Neural crest cell (in vitro differentiated cells): Measurements from ENCODE around the gene ZNF561. TPM values are rescaled to one million over a fixed set of nuclear protein-coding genes. Genes with fewer than 3 reads are reported as not detected.
A peak's percentile ranks its signal among the peaks of the same experiment; 100 is the strongest.

ENCODE experiments used
- DNase-seq: peaks from one replicate; pipeline ENCODE4 v3.0.0; 2021; ENCODE audit warnings: low read depth, mixed read lengths, low spot score
- H3K27ac Mint-ChIP-seq: one replicate; pipeline ENCODE4 v1.8.0; 2021; ENCODE audit warnings: mild to moderate bottlenecking, mixed read lengths; ENCODE audit not compliant: unreplicated experiment
- H3K27me3 Mint-ChIP-seq: 2 replicates; pipeline ENCODE4 v1.8.0; 2021; ENCODE audit warnings: low read depth, mild to moderate bottlenecking, mixed read lengths
- H3K36me3 Mint-ChIP-seq: 2 replicates; pipeline ENCODE4 v1.8.0; 2021; ENCODE audit warnings: low read depth, mild to moderate bottlenecking, mixed read lengths
- H3K4me1 Mint-ChIP-seq: 2 replicates; pipeline ENCODE4 v1.8.0; 2021; ENCODE audit warnings: mixed read lengths
- H3K4me3 Mint-ChIP-seq: one replicate; pipeline ENCODE4 v1.8.0; 2021; ENCODE audit warnings: mild to moderate bottlenecking, mixed read lengths
- H3K9me3 Mint-ChIP-seq: 2 replicates; pipeline ENCODE4 v1.8.0; 2021; ENCODE audit warnings: mixed read lengths
- CTCF ChIP-seq: fragments of 200-600 bp; sonication (generic); conservative IDR thresholded peaks from 2 replicates; pipeline ENCODE4 v1.5.0; 2021; ENCODE audit warnings: antibody characterized with exemption, mild to moderate bottlenecking
- total RNA-seq: library from RNA; stranded (reverse); gene quantifications from 2 replicates; pipeline ENCODE4 v1.2.1, GENCODE V29; 2021

ZNF561 gene
- total RNA-seq, 1 donor from 2014 or later: 63.9 TPM

- TF ChIP-seq CTCF: no peak
- no peak for DNase-seq
- no peaks in the 10 kb centered on the region for H3K4me1 Mint-ChIP-seq
- no peak overlapping the region for H3K27ac Mint-ChIP-seq
- H3K36me3 Mint-ChIP-seq: peaks cover 84% of the 10 kb centered on the region
- peaks cover 39% of the 10 kb centered on the region for H3K9me3 Mint-ChIP-seq
- H3K4me3 Mint-ChIP-seq: no peak overlapping the region
- peaks cover 9% of the 10 kb centered on the region for H3K27me3 Mint-ChIP-seq
These were observed 50.8 kb downstream of the ZNF561 start for GRCh38 chr19:9570255-9570654.

- TF ChIP-seq CTCF: peak; percentile 30
- Mint-ChIP-seq H3K4me3 (peak overlapping the region; percentile 4), H3K27ac (no peak overlapping the region), H3K27me3 (peaks cover 15% of the 10 kb centered on the region), H3K36me3 (peaks cover 83% of the 10 kb centered on the region), H3K4me1 (no peaks in the 10 kb centered on the region), H3K9me3 (peaks cover 36% of the 10 kb centered on the region)
- DNase-seq: no peak
These were observed 54.3 kb downstream of the ZNF561 start for GRCh38 chr19:9566729-9567128.

- no peaks in the 10 kb centered on the region for H3K4me1 Mint-ChIP-seq
- no peak for TF ChIP-seq CTCF
- H3K9me3 Mint-ChIP-seq: peaks cover 31% of the 10 kb centered on the region
- H3K27ac Mint-ChIP-seq: no peak overlapping the region
- H3K36me3 Mint-ChIP-seq: peaks cover 83% of the 10 kb centered on the region
- DNase-seq: no peak
- H3K4me3 Mint-ChIP-seq: peak overlapping the region; percentile 25
- H3K27me3 Mint-ChIP-seq: peaks cover 12% of the 10 kb centered on the region
These were observed 54.9 kb downstream of the ZNF561 start for GRCh38 chr19:9565900-9566705.

Other genes with a start within 250 kb of the ZNF561 start
- gene ZNF266, start 185.7 kb downstream of the ZNF561 start, total RNA-seq: 25.8 and 27.5 TPM in 2 replicates
- 0.12 TPM in 1 of 2 replicates, not detected in the other for gene ZNF560, start 122.6 kb downstream of the ZNF561 start, total RNA-seq
- 24.5 and 26.7 TPM in 2 replicates for gene ZNF426, start 82.6 kb downstream of the ZNF561 start, total RNA-seq
- 71.1 and 78.7 TPM in 2 replicates for gene ZNF121, start 36.7 kb downstream of the ZNF561 start, total RNA-seq
- 23.3 and 25.8 TPM in 2 replicates for gene ZNF562, start 53.9 kb upstream of the ZNF561 start, total RNA-seq
- 7.6 and 11.0 TPM in 2 replicates for gene ZNF846, start 147.5 kb upstream of the ZNF561 start, total RNA-seq
- 32.7 and 33.1 TPM in 2 replicates for gene FBXL12, start 197.8 kb upstream of the ZNF561 start, total RNA-seq
- gene UBL5, start 206.7 kb upstream of the ZNF561 start, total RNA-seq: 366 and 373 TPM in 2 replicates
- gene PIN1, start 214.1 kb upstream of the ZNF561 start, total RNA-seq: 117 and 127 TPM in 2 replicates